ENCODE results near the gene ANTXR1. TPM values are rescaled to one million over a fixed set of nuclear protein-coding genes. Genes with fewer than 3 reads are reported as not detected.
A peak's percentile ranks its signal among the peaks of the same experiment; 100 is the strongest.

ANTXR1 gene
- total and polyA plus RNA-seq, 2 donors (not counting 3 experiments of a cell fraction or from before 2014, with no cell fraction given), result 4.2 to 17.3 TPM

DNA sequence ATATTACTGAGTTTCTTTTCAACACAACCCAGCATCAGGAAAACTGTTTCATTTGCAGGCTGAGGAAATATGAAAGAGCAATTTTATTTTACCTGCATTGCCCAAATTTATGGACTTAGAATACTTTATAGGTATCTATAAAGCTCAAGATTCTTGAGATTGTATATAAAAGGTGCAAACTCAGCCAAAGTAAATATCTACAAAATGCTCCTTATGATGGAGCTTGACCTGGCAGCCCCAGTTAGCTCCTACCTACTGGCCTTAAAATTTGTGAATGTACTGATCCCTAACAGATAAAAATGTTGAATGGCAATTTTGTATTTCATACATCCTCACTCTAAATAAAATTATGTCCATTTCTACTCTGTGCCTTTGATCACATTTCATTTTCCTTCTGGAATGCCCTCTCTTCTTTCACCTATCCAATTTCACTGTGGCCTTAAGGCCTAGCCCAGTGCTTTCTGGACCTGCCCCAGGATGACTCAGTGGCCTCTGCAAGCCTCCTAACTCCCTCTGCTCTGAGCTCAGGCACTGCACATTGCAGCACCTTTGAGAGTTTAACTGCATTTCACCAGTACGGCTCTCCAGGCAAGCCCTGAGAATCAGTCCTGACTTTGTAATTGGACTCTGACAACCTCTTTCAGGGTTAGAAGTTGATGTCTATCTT, 125.9 kb downstream of the ANTXR1 start:
- Histone ChIP-seq H3K9me1 (replicated peaks; ENCODE audit: control insufficient read depth, extremely low read depth, insufficient read depth, low read length) (no peaks in the 10 kb centered on the region), H3K9ac (replicated peaks; ENCODE audit: extremely low read depth, insufficient read depth, low read length) (no peak overlapping the region), H3K4me3 (replicated peaks in 1 of 3; ENCODE audit: insufficient read depth in 1 of 3, low read depth in 1 of 3, low read length in 3 of 3) (no peak overlapping the region), H3K27ac (ENCODE audit: insufficient read depth, low read depth, low read length) (peak overlapping the region; percentile 18), H3K4me2 (ENCODE audit: insufficient read depth, low read length) (peak overlapping the region; percentile 40), H2AFZ (ENCODE audit: low read depth, low read length) (no peak overlapping the region), H3K9me3 (replicated peaks; ENCODE audit: control insufficient read depth, insufficient read depth, low read length) (no peaks in the 10 kb centered on the region), H3K27me3 (ENCODE audit: control insufficient read depth in 2 of 2, insufficient read depth in 2 of 2, low read length in 2 of 2) (no peaks in the 10 kb centered on the region), H3K79me2 (ENCODE audit: control insufficient read depth, insufficient read depth, low read length) (no peaks in the 10 kb centered on the region), H3K36me3 (ENCODE audit: control insufficient read depth in 2 of 2, extremely low read depth in 1 of 2, insufficient read depth in 2 of 2, low read length in 2 of 2) (no peaks in the 10 kb centered on the region), H4K20me1 (replicated peaks; ENCODE audit: control insufficient read depth, extremely low read depth, insufficient read depth, low read length) (no peaks in the 10 kb centered on the region), H3K4me1 (ENCODE audit: control insufficient read depth, extremely low read depth, insufficient read depth, low read length) (peaks cover 17% of the 10 kb centered on the region)
- intact Hi-C loops (cut with micrococcal nuclease) (loop anchor here (2.0 kb wide), 1 partner anchor 24 kb away; no protein-coding TSS in a partner anchor), dilution Hi-C loops (cut with MboI; ENCODE audit: extremely low pct_ligation_motif_present, low sequenced_read_pairs) (no loop called here)
- no peak for TF ChIP-seq JUN (IDR thresholded peaks at IDR 0.05; ENCODE audit: borderline replicate concordance, insufficient read depth, insufficient read length, low read depth)
- TF ChIP-seq FOS (IDR thresholded peaks at IDR 0.05; ENCODE audit: borderline replicate concordance, insufficient read depth, low read length), result peak; percentile 41
- ChIA-PET CTCF (interaction anchor here (0.7 to 2.2 kb wide), 6 partner anchors 14 to 168 kb away, joined by 3 to 6 read pairs (median 3); no protein-coding TSS in a partner anchor), POLR2A (no interaction called here)
- no TSS peak for BruUV-seq (replicated peaks)
- DNase-seq (ENCODE audit: low read depth, low spot score) (no peak), FAIRE-seq (no peak)

DNA sequence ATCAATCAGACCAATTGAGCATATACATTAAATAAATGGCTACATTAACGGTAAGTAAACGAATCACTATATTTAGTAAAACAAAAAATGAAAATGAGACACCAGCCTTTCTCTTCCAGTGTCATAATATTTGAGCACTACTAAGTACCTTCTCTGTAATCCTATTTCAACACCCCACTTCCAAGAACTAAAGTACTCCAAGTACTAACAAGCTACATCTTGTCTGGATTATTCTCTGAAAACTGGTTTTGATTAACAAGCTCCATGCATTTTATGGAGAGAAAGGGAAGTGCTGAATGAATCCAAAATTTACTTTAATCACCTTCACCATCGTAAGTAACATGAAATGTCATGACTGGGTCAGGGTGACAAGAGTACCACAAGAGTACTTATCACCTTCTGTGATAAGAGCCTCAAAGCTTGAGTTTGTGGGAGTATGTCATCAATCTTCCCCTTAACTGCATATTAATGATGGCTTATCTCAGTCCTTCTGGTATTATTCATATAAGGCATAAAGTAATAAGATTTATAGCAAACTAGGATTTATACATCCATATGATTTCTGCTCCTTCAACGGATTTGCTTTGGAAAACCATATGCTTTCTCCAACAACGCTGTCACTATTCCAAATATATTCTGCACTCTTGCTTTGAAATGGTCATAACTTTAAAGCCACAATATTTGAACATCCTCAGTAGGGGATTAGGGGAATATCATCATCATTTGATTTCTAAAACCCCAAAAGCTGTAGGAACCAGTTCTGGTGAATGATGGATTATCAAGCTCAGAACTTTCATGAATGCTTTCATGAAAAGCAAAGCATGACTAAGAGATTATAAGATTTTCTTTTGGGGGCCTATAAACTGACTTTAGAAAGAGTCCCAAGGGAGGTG, 127.0 kb downstream of the ANTXR1 start:
- H3K27ac ChIP-seq (ENCODE audit: insufficient read depth, low read depth, low read length), result no peak overlapping the region
- CTCF ChIA-PET, result interaction anchor here (0.6 to 1.4 kb wide), 5 partner anchors 15 to 196 kb away, joined by 3 to 4 read pairs (median 3); no protein-coding TSS in a partner anchor
- H3K9ac ChIP-seq (replicated peaks; ENCODE audit: extremely low read depth, insufficient read depth, low read length), result no peak overlapping the region
- H3K4me3 ChIP-seq (replicated peaks in 1 of 3; ENCODE audit: insufficient read depth in 1 of 3, low read depth in 1 of 3, low read length in 3 of 3), result no peak overlapping the region
- dilution Hi-C loops (cut with MboI; ENCODE audit: extremely low pct_ligation_motif_present, low sequenced_read_pairs), result no loop called here
- no peak overlapping the region for H3K4me2 ChIP-seq (ENCODE audit: insufficient read depth, low read length)
- no TSS peak for BruUV-seq (replicated peaks)
- H4K20me1 ChIP-seq (replicated peaks; ENCODE audit: control insufficient read depth, extremely low read depth, insufficient read depth, low read length), result no peaks in the 10 kb centered on the region
- DNase-seq (ENCODE audit: low read depth, low spot score), result no peak
- H3K79me2 ChIP-seq (ENCODE audit: control insufficient read depth, insufficient read depth, low read length), result no peaks in the 10 kb centered on the region
- H3K9me3 ChIP-seq (replicated peaks; ENCODE audit: control insufficient read depth, insufficient read depth, low read length), result no peaks in the 10 kb centered on the region
- no peaks in the 10 kb centered on the region for H3K9me1 ChIP-seq (replicated peaks; ENCODE audit: control insufficient read depth, extremely low read depth, insufficient read depth, low read length)
- POLR2A ChIA-PET, result no interaction called here
- no peaks in the 10 kb centered on the region for H3K36me3 ChIP-seq (ENCODE audit: control insufficient read depth in 2 of 2, extremely low read depth in 1 of 2, insufficient read depth in 2 of 2, low read length in 2 of 2)
- FAIRE-seq, result no peak
- no peak for TF ChIP-seq POLR2AphosphoS5 (IDR thresholded peaks at IDR 0.05; ENCODE audit: insufficient read depth, low read depth, low read length)
- TF ChIP-seq, protein P1, sequence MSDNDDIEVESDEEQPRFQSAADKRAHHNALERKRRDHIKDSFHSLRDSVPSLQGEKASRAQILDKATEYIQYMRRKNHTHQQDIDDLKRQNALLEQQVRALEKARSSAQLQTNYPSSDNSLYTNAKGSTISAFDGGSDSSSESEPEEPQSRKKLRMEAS (IDR thresholded peaks at IDR 0.05; ENCODE audit: insufficient read depth, insufficient read length), result no peak
- TF ChIP-seq JUN (IDR thresholded peaks at IDR 0.05; ENCODE audit: borderline replicate concordance, insufficient read depth, insufficient read length, low read depth), result no peak
- TF ChIP-seq POLR2A (IDR thresholded peaks at IDR 0.05; ENCODE audit: low read depth, low read length), result no peak
- TF ChIP-seq FOS (IDR thresholded peaks at IDR 0.05; ENCODE audit: borderline replicate concordance, insufficient read depth, low read length), result no peak
- TF ChIP-seq, protein P2, sequence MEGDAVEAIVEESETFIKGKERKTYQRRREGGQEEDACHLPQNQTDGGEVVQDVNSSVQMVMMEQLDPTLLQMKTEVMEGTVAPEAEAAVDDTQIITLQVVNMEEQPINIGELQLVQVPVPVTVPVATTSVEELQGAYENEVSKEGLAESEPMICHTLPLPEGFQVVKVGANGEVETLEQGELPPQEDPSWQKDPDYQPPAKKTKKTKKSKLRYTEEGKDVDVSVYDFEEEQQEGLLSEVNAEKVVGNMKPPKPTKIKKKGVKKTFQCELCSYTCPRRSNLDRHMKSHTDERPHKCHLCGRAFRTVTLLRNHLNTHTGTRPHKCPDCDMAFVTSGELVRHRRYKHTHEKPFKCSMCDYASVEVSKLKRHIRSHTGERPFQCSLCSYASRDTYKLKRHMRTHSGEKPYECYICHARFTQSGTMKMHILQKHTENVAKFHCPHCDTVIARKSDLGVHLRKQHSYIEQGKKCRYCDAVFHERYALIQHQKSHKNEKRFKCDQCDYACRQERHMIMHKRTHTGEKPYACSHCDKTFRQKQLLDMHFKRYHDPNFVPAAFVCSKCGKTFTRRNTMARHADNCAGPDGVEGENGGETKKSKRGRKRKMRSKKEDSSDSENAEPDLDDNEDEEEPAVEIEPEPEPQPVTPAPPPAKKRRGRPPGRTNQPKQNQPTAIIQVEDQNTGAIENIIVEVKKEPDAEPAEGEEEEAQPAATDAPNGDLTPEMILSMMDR (IDR thresholded peaks at IDR 0.05; ENCODE audit: extremely low read depth in 1 of 2, insufficient read depth in 1 of 2, low read depth in 1 of 2, low read length in 2 of 2), result no peak
- TF ChIP-seq GATA2 (IDR thresholded peaks at IDR 0.05; ENCODE audit: insufficient read depth, insufficient read length, low read depth, low read length), result no peak
- TF ChIP-seq EZH2 (IDR thresholded peaks at IDR 0.05; ENCODE audit: borderline replicate concordance, low read depth, low read length, severe bottlenecking), result no peak
- intact Hi-C loops (cut with micrococcal nuclease), result loop anchor here (2.0 kb wide), 1 partner anchor 23 kb away; no protein-coding TSS in a partner anchor
- H3K4me1 ChIP-seq (ENCODE audit: control insufficient read depth, extremely low read depth, insufficient read depth, low read length), result peaks cover 17% of the 10 kb centered on the region
- H3K27me3 ChIP-seq (ENCODE audit: control insufficient read depth in 2 of 2, insufficient read depth in 2 of 2, low read length in 2 of 2), result no peaks in the 10 kb centered on the region
- H2AFZ ChIP-seq (ENCODE audit: low read depth, low read length), result no peak overlapping the region
